ENCODE data around the gene POC1B.

DNA sequence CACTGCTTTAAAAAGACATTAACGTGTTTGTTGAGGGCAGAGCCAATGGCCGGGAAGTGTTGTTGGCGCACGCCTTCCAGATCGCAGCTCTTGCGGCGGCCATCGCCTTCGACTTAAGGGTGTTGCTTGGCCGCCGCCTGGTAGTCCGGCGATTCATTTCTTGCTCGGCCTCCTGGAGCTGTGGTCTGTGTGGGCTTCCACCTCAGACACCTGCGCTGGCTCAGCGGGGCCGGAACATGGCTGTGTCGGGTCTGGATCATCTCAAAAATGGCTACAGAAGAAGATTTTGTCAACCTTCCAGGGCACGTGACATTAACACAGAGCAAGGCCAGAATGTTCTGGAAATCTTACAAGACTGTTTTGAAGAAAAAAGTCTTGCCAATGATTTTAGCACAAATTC lies 26.0 kb downstream of the POC1B start:
- TF ChIP-seq RAD21 (conservative IDR thresholded peaks at IDR 0.05) (no peak), MXI1 (conservative IDR thresholded peaks at IDR 0.05; ENCODE audit: poor library complexity, severe bottlenecking) (no peak), POLR2AphosphoS5 (IDR thresholded peaks at IDR 0.05) (no peak), TAF1 (IDR thresholded peaks at IDR 0.05; ENCODE audit: low read depth) (no peak), EP300 (conservative IDR thresholded peaks at IDR 0.05; ENCODE audit: poor library complexity, severe bottlenecking) (no peak)
- TF ChIP-seq, protein P1, sequence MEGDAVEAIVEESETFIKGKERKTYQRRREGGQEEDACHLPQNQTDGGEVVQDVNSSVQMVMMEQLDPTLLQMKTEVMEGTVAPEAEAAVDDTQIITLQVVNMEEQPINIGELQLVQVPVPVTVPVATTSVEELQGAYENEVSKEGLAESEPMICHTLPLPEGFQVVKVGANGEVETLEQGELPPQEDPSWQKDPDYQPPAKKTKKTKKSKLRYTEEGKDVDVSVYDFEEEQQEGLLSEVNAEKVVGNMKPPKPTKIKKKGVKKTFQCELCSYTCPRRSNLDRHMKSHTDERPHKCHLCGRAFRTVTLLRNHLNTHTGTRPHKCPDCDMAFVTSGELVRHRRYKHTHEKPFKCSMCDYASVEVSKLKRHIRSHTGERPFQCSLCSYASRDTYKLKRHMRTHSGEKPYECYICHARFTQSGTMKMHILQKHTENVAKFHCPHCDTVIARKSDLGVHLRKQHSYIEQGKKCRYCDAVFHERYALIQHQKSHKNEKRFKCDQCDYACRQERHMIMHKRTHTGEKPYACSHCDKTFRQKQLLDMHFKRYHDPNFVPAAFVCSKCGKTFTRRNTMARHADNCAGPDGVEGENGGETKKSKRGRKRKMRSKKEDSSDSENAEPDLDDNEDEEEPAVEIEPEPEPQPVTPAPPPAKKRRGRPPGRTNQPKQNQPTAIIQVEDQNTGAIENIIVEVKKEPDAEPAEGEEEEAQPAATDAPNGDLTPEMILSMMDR (IDR thresholded peaks at IDR 0.05; ENCODE audit: poor library complexity, severe bottlenecking): no peak
- TF ChIP-seq, protein P2, sequence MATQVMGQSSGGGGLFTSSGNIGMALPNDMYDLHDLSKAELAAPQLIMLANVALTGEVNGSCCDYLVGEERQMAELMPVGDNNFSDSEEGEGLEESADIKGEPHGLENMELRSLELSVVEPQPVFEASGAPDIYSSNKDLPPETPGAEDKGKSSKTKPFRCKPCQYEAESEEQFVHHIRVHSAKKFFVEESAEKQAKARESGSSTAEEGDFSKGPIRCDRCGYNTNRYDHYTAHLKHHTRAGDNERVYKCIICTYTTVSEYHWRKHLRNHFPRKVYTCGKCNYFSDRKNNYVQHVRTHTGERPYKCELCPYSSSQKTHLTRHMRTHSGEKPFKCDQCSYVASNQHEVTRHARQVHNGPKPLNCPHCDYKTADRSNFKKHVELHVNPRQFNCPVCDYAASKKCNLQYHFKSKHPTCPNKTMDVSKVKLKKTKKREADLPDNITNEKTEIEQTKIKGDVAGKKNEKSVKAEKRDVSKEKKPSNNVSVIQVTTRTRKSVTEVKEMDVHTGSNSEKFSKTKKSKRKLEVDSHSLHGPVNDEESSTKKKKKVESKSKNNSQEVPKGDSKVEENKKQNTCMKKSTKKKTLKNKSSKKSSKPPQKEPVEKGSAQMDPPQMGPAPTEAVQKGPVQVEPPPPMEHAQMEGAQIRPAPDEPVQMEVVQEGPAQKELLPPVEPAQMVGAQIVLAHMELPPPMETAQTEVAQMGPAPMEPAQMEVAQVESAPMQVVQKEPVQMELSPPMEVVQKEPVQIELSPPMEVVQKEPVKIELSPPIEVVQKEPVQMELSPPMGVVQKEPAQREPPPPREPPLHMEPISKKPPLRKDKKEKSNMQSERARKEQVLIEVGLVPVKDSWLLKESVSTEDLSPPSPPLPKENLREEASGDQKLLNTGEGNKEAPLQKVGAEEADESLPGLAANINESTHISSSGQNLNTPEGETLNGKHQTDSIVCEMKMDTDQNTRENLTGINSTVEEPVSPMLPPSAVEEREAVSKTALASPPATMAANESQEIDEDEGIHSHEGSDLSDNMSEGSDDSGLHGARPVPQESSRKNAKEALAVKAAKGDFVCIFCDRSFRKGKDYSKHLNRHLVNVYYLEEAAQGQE (IDR thresholded peaks at IDR 0.05; ENCODE audit: borderline replicate concordance): no peak

Measured in neural cell (in vitro differentiated cells).